ENCODE results near the gene SLC13A3. TPM values are rescaled to one million over a fixed set of nuclear protein-coding genes. Genes with fewer than 3 reads are reported as not detected.

Gene SLC13A3
- total RNA-seq, 2 experiments from 2014 or later: not detected

DNA sequence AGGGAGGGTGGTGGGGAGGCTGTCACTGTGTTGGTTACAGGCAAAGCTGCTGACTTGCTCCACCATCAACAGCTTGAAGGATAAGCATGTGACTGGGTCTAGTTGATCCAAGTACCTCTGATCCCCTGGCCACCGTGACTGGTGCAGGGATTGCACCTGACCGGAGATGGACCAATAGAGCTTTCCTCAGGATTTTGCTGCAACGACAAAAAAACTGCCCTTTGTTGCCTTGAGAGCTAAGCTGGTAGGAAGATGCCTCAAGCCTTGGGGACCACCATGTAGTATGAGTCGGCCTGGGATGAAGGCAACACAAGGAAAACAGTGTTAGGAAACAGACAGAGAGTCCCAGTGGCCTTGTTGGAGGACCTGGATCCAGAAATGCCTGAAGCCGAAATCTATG is 102.6 kb downstream of the SLC13A3 start:
- Mint-ChIP-seq H3K9me3 (no peaks in the 10 kb centered on the region), H3K36me3 (ENCODE audit: low read depth) (no peaks in the 10 kb centered on the region), H3K4me3 (no peak overlapping the region), H3K27ac (no peak overlapping the region), H3K4me1 (ENCODE audit: low read depth) (peaks cover 42% of the 10 kb centered on the region), H3K27me3 (peaks cover 2% of the 10 kb centered on the region)
- ATAC-seq: no peak
- no peak for TF ChIP-seq CTCF (IDR thresholded peaks at IDR 0.05)
- POLR2A ChIA-PET: interaction anchor here (1.2 kb wide), 1 partner anchor 137 kb away, joined by 3 read pairs; no protein-coding TSS in a partner anchor
- no peak for DNase-seq
- CTCF ChIA-PET: no interaction called here
- intact Hi-C loops (cut with micrococcal nuclease): no loop called here

- H3K27me3 Mint-ChIP-seq: peaks cover 3% of the 10 kb centered on the region
- POLR2A ChIA-PET: interaction anchor here (1.2 kb wide), 1 partner anchor 137 kb away, joined by 3 read pairs; no protein-coding TSS in a partner anchor
- TF ChIP-seq CTCF (IDR thresholded peaks at IDR 0.05): no peak
- H3K9me3 Mint-ChIP-seq: no peaks in the 10 kb centered on the region
- no peaks in the 10 kb centered on the region for H3K36me3 Mint-ChIP-seq (ENCODE audit: low read depth)
- H3K4me3 Mint-ChIP-seq: no peak overlapping the region
- CTCF ChIA-PET: no interaction called here
- H3K4me1 Mint-ChIP-seq (ENCODE audit: low read depth): peaks cover 37% of the 10 kb centered on the region
- no peak overlapping the region for H3K27ac Mint-ChIP-seq
- DNase-seq (no peak), ATAC-seq (no peak)
- intact Hi-C loops (cut with micrococcal nuclease): no loop called here
These were observed 103.3 kb downstream of the SLC13A3 start for GRCh38 chr20:46547995-46548394.

DNA sequence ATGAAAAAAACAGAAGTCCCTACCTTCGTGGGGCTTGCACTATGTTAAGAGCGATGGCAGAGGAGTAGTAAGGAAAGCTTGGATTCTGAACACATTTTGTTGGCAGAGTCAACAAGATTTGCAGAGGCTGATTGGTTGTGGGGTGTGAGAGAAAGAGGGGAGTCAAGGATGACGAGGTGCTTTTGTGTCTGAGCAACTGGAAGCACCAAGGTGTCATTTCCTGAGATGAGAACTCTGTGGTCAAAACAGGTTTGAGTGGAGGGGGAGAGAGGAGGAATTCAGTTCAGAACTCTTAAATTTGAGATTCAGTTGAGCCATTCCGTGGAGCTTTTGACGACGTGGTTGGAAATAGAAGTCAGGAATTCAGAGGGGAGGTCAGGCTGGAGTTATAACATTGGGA is 104.3 kb downstream of the SLC13A3 start:
- Mint-ChIP-seq H3K36me3 (ENCODE audit: low read depth) (no peaks in the 10 kb centered on the region), H3K9me3 (no peaks in the 10 kb centered on the region), H3K4me1 (ENCODE audit: low read depth) (peaks cover 26% of the 10 kb centered on the region), H3K4me3 (no peak overlapping the region), H3K27ac (no peak overlapping the region), H3K27me3 (peaks cover 7% of the 10 kb centered on the region)
- no peak for TF ChIP-seq CTCF (IDR thresholded peaks at IDR 0.05)
- ChIA-PET POLR2A (no interaction called here), CTCF (no interaction called here)
- ATAC-seq (no peak), DNase-seq (peak; percentile 15)
- intact Hi-C loops (cut with micrococcal nuclease): no loop called here

DNA sequence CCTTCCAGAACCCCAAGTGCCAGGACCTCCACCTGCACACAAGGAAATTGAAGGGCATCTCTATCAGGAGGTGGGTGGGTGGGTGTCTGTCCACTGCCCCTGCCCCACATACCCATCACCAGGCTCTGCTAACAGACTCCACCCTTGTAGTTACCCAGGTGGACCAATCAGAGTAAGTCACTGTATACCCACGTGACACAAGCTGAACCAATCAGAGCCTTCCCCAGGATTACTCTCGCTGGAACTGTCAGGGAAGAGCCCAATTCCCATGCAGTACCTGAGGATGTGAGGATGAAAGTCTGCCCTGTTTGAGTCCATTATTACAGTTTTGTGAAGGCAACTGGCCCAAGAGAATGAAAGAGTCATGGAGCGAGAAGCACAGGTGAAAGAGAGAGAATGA is 105.0 kb downstream of the SLC13A3 start:
- ChIA-PET POLR2A (no interaction called here), CTCF (no interaction called here)
- intact Hi-C loops (cut with micrococcal nuclease): no loop called here
- Mint-ChIP-seq H3K36me3 (ENCODE audit: low read depth) (no peaks in the 10 kb centered on the region), H3K27me3 (peaks cover 8% of the 10 kb centered on the region), H3K27ac (no peak overlapping the region), H3K9me3 (no peaks in the 10 kb centered on the region), H3K4me3 (no peak overlapping the region), H3K4me1 (ENCODE audit: low read depth) (peaks cover 24% of the 10 kb centered on the region)
- TF ChIP-seq CTCF (IDR thresholded peaks at IDR 0.05): no peak
- DNase-seq (no peak), ATAC-seq (no peak)

DNA sequence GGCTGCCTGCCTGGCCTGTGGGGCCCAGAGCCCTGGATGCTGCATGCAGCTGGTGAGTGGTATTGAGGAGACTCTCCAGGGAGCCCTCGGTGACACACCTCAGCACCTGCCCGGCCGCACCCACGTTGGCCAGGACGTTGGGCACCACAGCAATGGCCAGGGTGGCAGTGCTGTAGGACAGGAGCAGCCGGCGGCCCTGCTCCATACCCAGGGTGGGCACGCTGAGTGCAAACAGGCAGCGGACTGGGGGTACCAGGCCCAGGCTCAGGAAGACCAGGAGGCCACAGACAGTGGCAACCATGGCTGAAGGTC is 105.5 kb downstream of the SLC13A3 start:
- ATAC-seq (no peak), DNase-seq (no peak)
- H3K36me3 Mint-ChIP-seq (ENCODE audit: low read depth): no peaks in the 10 kb centered on the region
- no peak for TF ChIP-seq CTCF (IDR thresholded peaks at IDR 0.05)
- peak overlapping the region; percentile 94 for H3K27ac Mint-ChIP-seq
- peaks cover 10% of the 10 kb centered on the region for H3K27me3 Mint-ChIP-seq
- H3K4me3 Mint-ChIP-seq: no peak overlapping the region
- intact Hi-C loops (cut with micrococcal nuclease): no loop called here
- peaks cover 24% of the 10 kb centered on the region for H3K4me1 Mint-ChIP-seq (ENCODE audit: low read depth)
- ChIA-PET POLR2A (no interaction called here), CTCF (interaction anchor here (1.1 to 2.1 kb wide), 3 partner anchors 10 to 139 kb away, joined by 3 to 11 read pairs (median 3); partner anchors contain the start of gene ELMO2)
- no peaks in the 10 kb centered on the region for H3K9me3 Mint-ChIP-seq

Measured in activated CD8-positive, alpha-beta T cell treated with anti-CD3 and anti-CD28 coated beads for 36 hours (primary cell).